Activated CD4-positive, alpha-beta T cell treated with anti-CD3 and anti-CD28 coated beads for 36 hours (primary cell): ENCODE results near the gene TWNK. TPM values are rescaled to one million over a fixed set of nuclear protein-coding genes. Genes with fewer than 3 reads are reported as not detected.
A peak's percentile ranks its signal among the peaks of the same experiment; 100 is the strongest.

Experiments used
- ATAC-seq: fragments of 200-7000 bp; cut with Tn5 transposase; one replicate; pipeline ENCODE4 v1.10.0; 2021; ENCODE audit warnings: mild to moderate bottlenecking, moderate library complexity
- CTCF ChIA-PET: fragments of 350-600 bp; sonication (Branson Sonifier 250); formaldehyde crosslinking; loops from one replicate; lab custom pipeline; 2021; ENCODE audit warnings: antibody characterized with exemption; lab: Charles Lee
- POLR2A ChIA-PET: fragments of 350-600 bp; sonication (Branson Sonifier 250); formaldehyde crosslinking; loops from one replicate; lab custom pipeline; 2021; ENCODE audit warnings: antibody characterized with exemption, inconsistent platforms; lab: Charles Lee
- DNase-seq: peaks from one replicate; pipeline ENCODE4 v3.0.0-alpha.2; 2020
- H3K27ac Mint-ChIP-seq: one replicate; pipeline ENCODE4 v1.8.0; 2021; ENCODE audit warnings: mixed read lengths
- H3K27me3 Mint-ChIP-seq: one replicate; pipeline ENCODE4 v1.8.0; 2021; ENCODE audit warnings: mixed read lengths
- H3K36me3 Mint-ChIP-seq: one replicate; pipeline ENCODE4 v1.8.0; 2021; ENCODE audit warnings: low read depth, mixed read lengths
- H3K4me1 Mint-ChIP-seq: one replicate; pipeline ENCODE4 v1.8.0; 2021; ENCODE audit warnings: mixed read lengths
- H3K4me3 Mint-ChIP-seq: one replicate; pipeline ENCODE4 v1.8.0; 2021; ENCODE audit warnings: mild to moderate bottlenecking, moderate library complexity, mixed read lengths
- H3K9me3 Mint-ChIP-seq: one replicate; pipeline ENCODE4 v1.8.0; 2021; ENCODE audit warnings: low read depth, mixed read lengths
- intact Hi-C, 2 experiments: fragments of 100-400 bp; cut with DNase I in 1 of 2; cut with micrococcal nuclease in 1 of 2; formaldehyde crosslinking; loops; one replicate each; pipeline versions ENCODE4 v1.14.2 to v1.15.1; 2022 to 2024; cut with DNase I, micrococcal nuclease
- total RNA-seq, 2 experiments: library from RNA; stranded (reverse); gene quantifications; one replicate each; pipeline ENCODE4 v1.2.3, GENCODE V29; 2021

Gene TWNK
- total RNA-seq, 2 experiments from 2014 or later = 13.8 to 17.9 TPM

GRCh38 chr10:101022967-101023705 lies 35.8 kb downstream of the TWNK start:
- H3K4me1 Mint-ChIP-seq = no peaks in the 10 kb centered on the region

GRCh38 chr10:101027106-101027720 lies 39.9 kb downstream of the TWNK start:
- ChIA-PET POLR2A (no interaction called here), CTCF (interaction anchor here (1.0 to 2.3 kb wide), 4 partner anchors 8 to 40 kb away, joined by 3 to 20 read pairs (median 10); no protein-coding TSS in a partner anchor)
- H3K9me3 Mint-ChIP-seq = no peaks in the 10 kb centered on the region
- intact Hi-C loops = no loop called here
- H3K27me3 Mint-ChIP-seq = no peaks in the 10 kb centered on the region
- H3K36me3 Mint-ChIP-seq = no peaks in the 10 kb centered on the region
- no peak overlapping the region for H3K27ac Mint-ChIP-seq
- no peak overlapping the region for H3K4me3 Mint-ChIP-seq
- no peak for DNase-seq
- ATAC-seq = no peak
- H3K4me1 Mint-ChIP-seq = peaks cover 8% of the 10 kb centered on the region

More at GRCh38 chr10:101022967-101023705, 35.8 kb downstream of the TWNK start:
- H3K36me3 Mint-ChIP-seq = no peaks in the 10 kb centered on the region
- H3K27ac Mint-ChIP-seq = no peak overlapping the region
- peaks cover 16% of the 10 kb centered on the region for H3K27me3 Mint-ChIP-seq
- ATAC-seq = no peak
- intact Hi-C loops = no loop called here
- POLR2A ChIA-PET = no interaction called here
- no peak for DNase-seq
- CTCF ChIA-PET = interaction anchor here (0.6 kb wide), 1 partner anchor 20 kb away, joined by 3 read pairs; no protein-coding TSS in a partner anchor
- no peak overlapping the region for H3K4me3 Mint-ChIP-seq
- H3K9me3 Mint-ChIP-seq = no peaks in the 10 kb centered on the region

- Mint-ChIP-seq H3K27ac (no peak overlapping the region), H3K9me3 (no peaks in the 10 kb centered on the region)
- POLR2A ChIA-PET = no interaction called here
Observed at GRCh38 chr10:101028446-101029337, 41.3 kb downstream of the TWNK start.

GRCh38 chr10:101029520-101030295 lies 42.4 kb downstream of the TWNK start:
- peaks cover 22% of the 10 kb centered on the region for H3K4me1 Mint-ChIP-seq
- no peak overlapping the region for H3K4me3 Mint-ChIP-seq
- H3K27me3 Mint-ChIP-seq = no peaks in the 10 kb centered on the region
- no peak for ATAC-seq
- ChIA-PET POLR2A (no interaction called here), CTCF (interaction anchor here (0.7 to 25.2 kb wide), 10 partner anchors 11 to 80 kb away, joined by 3 to 526 read pairs (median 20); partner anchors contain the start of gene KAZALD1)
- DNase-seq = no peak
- no peak overlapping the region for H3K27ac Mint-ChIP-seq
- no peaks in the 10 kb centered on the region for H3K9me3 Mint-ChIP-seq
- no peaks in the 10 kb centered on the region for H3K36me3 Mint-ChIP-seq
- intact Hi-C loops = loop anchor here (2.0 to 5.0 kb wide), 3 partner anchors 17 to 788 kb away; partner anchors contain the start of gene OGA (in 1 of the 2)

More at GRCh38 chr10:101028446-101029337, 41.3 kb downstream of the TWNK start:
- Mint-ChIP-seq H3K4me1 (peaks cover 20% of the 10 kb centered on the region), H3K36me3 (no peaks in the 10 kb centered on the region), H3K4me3 (no peak overlapping the region), H3K27me3 (no peaks in the 10 kb centered on the region)
- intact Hi-C loops = no loop called here
- CTCF ChIA-PET = interaction anchor here (0.7 to 5.1 kb wide), 7 partner anchors 10 to 32 kb away, joined by 3 to 31 read pairs (median 4); no protein-coding TSS in a partner anchor
- ATAC-seq (no peak), DNase-seq (no peak)

- no peaks in the 10 kb centered on the region for H3K9me3 Mint-ChIP-seq
- peaks cover 22% of the 10 kb centered on the region for H3K4me1 Mint-ChIP-seq
- ChIA-PET POLR2A (interaction anchor here (1.3 kb wide), 1 partner anchor 12 kb away, joined by 11 read pairs; no protein-coding TSS in a partner anchor), CTCF (interaction anchor here (0.7 to 25.2 kb wide), 10 partner anchors 10 to 287 kb away, joined by 3 to 526 read pairs (median 13); partner anchors contain the start of gene KAZALD1)
- peaks cover 3% of the 10 kb centered on the region for H3K36me3 Mint-ChIP-seq
- DNase-seq (no peak), ATAC-seq (no peak)
- no peaks in the 10 kb centered on the region for H3K27me3 Mint-ChIP-seq
- H3K27ac Mint-ChIP-seq = no peak overlapping the region
- peak overlapping the region; percentile 80 for H3K4me3 Mint-ChIP-seq
- intact Hi-C loops = loop anchor here (1.0 to 5.0 kb wide), 9 partner anchors 12 to 1026 kb away; partner anchors contain the start of genes MRPL43 (in 2 of the 2), TWNK (in 2 of the 2), ARMH3 (in 1 of the 2) and LZTS2 (in 1 of the 2)
Observed at GRCh38 chr10:101030496-101031127, 43.3 kb downstream of the TWNK start.

- peak within 1 kb of the TSS; percentile 82 for H3K27ac Mint-ChIP-seq
- H3K9me3 Mint-ChIP-seq = no peaks in the 10 kb centered on the region
- peaks cover 3% of the 10 kb centered on the region for H3K36me3 Mint-ChIP-seq
- POLR2A ChIA-PET = interaction anchor here (1.3 kb wide), 1 partner anchor 12 kb away, joined by 11 read pairs; no protein-coding TSS in a partner anchor
- intact Hi-C loops = loop anchor here (1.0 to 5.0 kb wide), 9 partner anchors 11 to 1025 kb away; partner anchors contain the start of genes MRPL43 (in 2 of the 2), TWNK (in 2 of the 2), ARMH3 (in 1 of the 2) and LZTS2 (in 1 of the 2)
- peak within 1 kb of the TSS; percentile 80 for H3K4me3 Mint-ChIP-seq
- CTCF ChIA-PET = interaction anchor here (0.6 to 25.2 kb wide), 12 partner anchors 9 to 288 kb away, joined by 3 to 526 read pairs (median 5); partner anchors contain the start of gene KAZALD1
- ATAC-seq = peak; percentile 85
- H3K4me1 Mint-ChIP-seq = peaks cover 22% of the 10 kb centered on the region
- peak; percentile 98 for DNase-seq
- no peaks in the 10 kb centered on the region for H3K27me3 Mint-ChIP-seq
Observed at GRCh38 chr10:101031128-101031795, 43.9 kb downstream of the TWNK start, which contains the start of the genes PDZD7 and SFXN3. PDZD7 (minus strand) TSS chr10:101031129; CDS start chr10:101030219, 910 bp downstream. SFXN3 (plus strand) TSS chr10:101031234; CDS start chr10:101034695, 3,461 bp downstream.

GRCh38 chr10:101031796-101032636 lies 44.7 kb downstream of the TWNK start:
- Mint-ChIP-seq H3K4me1 (peaks cover 22% of the 10 kb centered on the region), H3K36me3 (peaks cover 3% of the 10 kb centered on the region), H3K9me3 (no peaks in the 10 kb centered on the region), H3K27me3 (no peaks in the 10 kb centered on the region), H3K4me3 (peak overlapping the region; percentile 80), H3K27ac (peak overlapping the region; percentile 90)
- intact Hi-C loops = loop anchor here (1.0 to 5.0 kb wide), 10 partner anchors 10 to 1024 kb away; partner anchors contain the start of genes MRPL43 (in 2 of the 2), TWNK (in 2 of the 2), ARMH3 (in 1 of the 2) and LZTS2 (in 1 of the 2)
- DNase-seq (peak; percentile 85), ATAC-seq (peak; percentile 49)
- ChIA-PET CTCF (interaction anchor here (0.6 to 25.2 kb wide), 12 partner anchors 9 to 110 kb away, joined by 3 to 526 read pairs (median 5); partner anchors contain the start of gene KAZALD1), POLR2A (interaction anchor here (1.3 kb wide), 1 partner anchor 11 kb away, joined by 11 read pairs; no protein-coding TSS in a partner anchor)

- peak overlapping the region; percentile 90 for H3K27ac Mint-ChIP-seq
- peaks cover 3% of the 10 kb centered on the region for H3K36me3 Mint-ChIP-seq
- ATAC-seq (peak; percentile 56), DNase-seq (peak; percentile 76)
- H3K27me3 Mint-ChIP-seq = no peaks in the 10 kb centered on the region
- ChIA-PET CTCF (interaction anchor here (1.3 to 25.2 kb wide), 6 partner anchors 8 to 110 kb away, joined by 3 to 526 read pairs (median 27); partner anchors contain the start of gene KAZALD1), POLR2A (no interaction called here)
- intact Hi-C loops = loop anchor here (1.0 to 5.0 kb wide), 5 partner anchors 10 to 785 kb away; partner anchors contain the start of genes OGA (in 1 of the 2) and SLF2 (in 1 of the 2)
- peaks cover 22% of the 10 kb centered on the region for H3K4me1 Mint-ChIP-seq
- H3K4me3 Mint-ChIP-seq = peak overlapping the region; percentile 80
- H3K9me3 Mint-ChIP-seq = no peaks in the 10 kb centered on the region
Observed at GRCh38 chr10:101032637-101033224, 45.4 kb downstream of the TWNK start.
